SK-N-SH treated with all-trans-retinoic acid at 6 μM for 48 hours (cell line): ENCODE measurements around the gene TJP3.

Source experiments
- ATAC-seq: fragments of 200-7000 bp; cut with Tn5 transposase; 3 replicates; pipeline ENCODE4 v1.9.1; 2020; ENCODE audit warnings: mild to moderate bottlenecking, moderate library complexity
- ARNTL ChIP-seq: fragments of 450-650 bp; formaldehyde crosslinking; IDR thresholded peaks from 2 replicates; pipeline ENCODE4 v1.5.0; 2020; ENCODE audit warnings: low read depth, mild to moderate bottlenecking, moderate library complexity, borderline replicate concordance
- BACH2 ChIP-seq: fragments of 250-450 bp; sonication (Bioruptor Pico); IDR thresholded peaks from 2 replicates; pipeline ENCODE4 v1.9.0; 2021; ENCODE audit warnings: mild to moderate bottlenecking, borderline replicate concordance
- CSDC2 ChIP-seq: fragments of 250-450 bp; sonication (Bioruptor Pico); IDR thresholded peaks from 2 replicates; pipeline ENCODE4 v1.5.0; 2020; ENCODE audit warnings: mild to moderate bottlenecking, moderate library complexity
- CSRNP3 ChIP-seq: fragments of 250-450 bp; sonication (Bioruptor Pico); IDR thresholded peaks from 2 replicates; pipeline ENCODE4 v1.5.1; 2021; ENCODE audit warnings: mild to moderate bottlenecking, moderate library complexity
- ESRRG ChIP-seq: fragments of 250-450 bp; sonication (Bioruptor Pico); IDR thresholded peaks from 2 replicates; pipeline ENCODE4 v1.6.1; 2021; ENCODE audit warnings: mild to moderate bottlenecking
- GLIS3 ChIP-seq: fragments of 250-450 bp; sonication (Bioruptor Pico); IDR thresholded peaks from 2 replicates; pipeline ENCODE4 v1.5.0; 2020; ENCODE audit warnings: mild to moderate bottlenecking, moderate library complexity
- ISL1 ChIP-seq: fragments of 250-450 bp; sonication (Bioruptor Pico); IDR thresholded peaks from 2 replicates; pipeline ENCODE4 v2.1.2; 2022; ENCODE audit warnings: mild to moderate bottlenecking, moderate library complexity
- OSR1 ChIP-seq: fragments of 250-450 bp; sonication (Bioruptor Pico); IDR thresholded peaks from 2 replicates; pipeline ENCODE4 v1.8.0; 2022; ENCODE audit warnings: moderate library complexity, mild to moderate bottlenecking, inconsistent platforms
- POU6F1 ChIP-seq: fragments of 250-450 bp; sonication (Bioruptor Pico); IDR thresholded peaks from 2 replicates; pipeline ENCODE4 v1.8.0; 2021; ENCODE audit warnings: low read depth, mild to moderate bottlenecking, moderate library complexity, borderline replicate concordance
- PPARA ChIP-seq: fragments of 250-450 bp; sonication (Bioruptor Pico); IDR thresholded peaks from 2 replicates; pipeline ENCODE4 v1.5.0; 2020; ENCODE audit warnings: mild to moderate bottlenecking, borderline replicate concordance
- RARB ChIP-seq: fragments of 250-450 bp; sonication (Bioruptor Pico); IDR thresholded peaks from 2 replicates; pipeline ENCODE4 v1.8.0; 2021; ENCODE audit warnings: mild to moderate bottlenecking, moderate library complexity
- SNAI2 ChIP-seq: fragments of 250-450 bp; sonication (Bioruptor Pico); IDR thresholded peaks from 2 replicates; pipeline ENCODE4 v1.5.0; 2020; ENCODE audit warnings: mild to moderate bottlenecking, moderate library complexity
- TCF4 ChIP-seq: fragments of 250-450 bp; sonication (Bioruptor Pico); IDR thresholded peaks from 2 replicates; pipeline ENCODE4 v1.8.0; 2021; ENCODE audit warnings: mild to moderate bottlenecking, moderate library complexity, borderline replicate concordance
- TOX ChIP-seq: fragments of 250-450 bp; sonication (Bioruptor Pico); IDR thresholded peaks from 2 replicates; pipeline ENCODE4 v1.8.0; 2021; ENCODE audit warnings: mild to moderate bottlenecking, moderate library complexity, borderline replicate concordance
- ZFP3 ChIP-seq: fragments of 250-450 bp; sonication (Bioruptor Pico); IDR thresholded peaks from 2 replicates; pipeline ENCODE4 v1.5.0; 2020; ENCODE audit warnings: mild to moderate bottlenecking, moderate library complexity
- ZFP30 ChIP-seq: fragments of 450-650 bp; formaldehyde crosslinking; IDR thresholded peaks from 2 replicates; pipeline ENCODE4 v1.5.0; 2022; ENCODE audit warnings: mild to moderate bottlenecking, moderate library complexity
- ZNF565 ChIP-seq: fragments of 450-650 bp; formaldehyde crosslinking; conservative IDR thresholded peaks from 2 replicates; pipeline ENCODE4 v1.5.0; 2020; ENCODE audit warnings: low read depth, mild to moderate bottlenecking, moderate library complexity
- ZNF70 ChIP-seq: fragments of 450-650 bp; formaldehyde crosslinking; IDR thresholded peaks from 2 replicates; pipeline ENCODE4 v1.5.0; 2020; ENCODE audit warnings: mild to moderate bottlenecking, moderate library complexity
- ZNF8 ChIP-seq: fragments of 450-650 bp; formaldehyde crosslinking; IDR thresholded peaks from 2 replicates; pipeline ENCODE4 v1.5.0; 2020; ENCODE audit warnings: mild to moderate bottlenecking, moderate library complexity
- TF ChIP-seq, protein P1 (sequence below): fragments of 250-450 bp; sonication (Bioruptor Pico); IDR thresholded peaks from 2 replicates; pipeline ENCODE4 v1.5.1; 2020; ENCODE audit warnings: low read depth, mild to moderate bottlenecking, moderate library complexity
- TF ChIP-seq, protein P2 (sequence below): fragments of 250-450 bp; sonication (Bioruptor Pico); IDR thresholded peaks from 2 replicates; pipeline ENCODE4 v1.5.0; 2020; ENCODE audit warnings: mild to moderate bottlenecking, moderate library complexity
- TF ChIP-seq, protein P3 (sequence below): fragments of 250-450 bp; sonication (Bioruptor Pico); IDR thresholded peaks from 2 replicates; pipeline ENCODE4 v1.8.0; 2020; ENCODE audit warnings: mild to moderate bottlenecking, moderate library complexity, borderline replicate concordance

Gene TJP3

GRCh38 chr19:3659746-3660112 is 48.5 kb upstream of the TJP3 start:
- TF ChIP-seq PPARA (CRISPR knock-in tag) (no peak), CSDC2 (CRISPR knock-in tag) (no peak), TOX (CRISPR knock-in tag) (no peak), ZFP30 (CRISPR knock-in tag) (no peak), RARB (CRISPR knock-in tag) (no peak), OSR1 (no peak)
- TF ChIP-seq, protein P1, sequence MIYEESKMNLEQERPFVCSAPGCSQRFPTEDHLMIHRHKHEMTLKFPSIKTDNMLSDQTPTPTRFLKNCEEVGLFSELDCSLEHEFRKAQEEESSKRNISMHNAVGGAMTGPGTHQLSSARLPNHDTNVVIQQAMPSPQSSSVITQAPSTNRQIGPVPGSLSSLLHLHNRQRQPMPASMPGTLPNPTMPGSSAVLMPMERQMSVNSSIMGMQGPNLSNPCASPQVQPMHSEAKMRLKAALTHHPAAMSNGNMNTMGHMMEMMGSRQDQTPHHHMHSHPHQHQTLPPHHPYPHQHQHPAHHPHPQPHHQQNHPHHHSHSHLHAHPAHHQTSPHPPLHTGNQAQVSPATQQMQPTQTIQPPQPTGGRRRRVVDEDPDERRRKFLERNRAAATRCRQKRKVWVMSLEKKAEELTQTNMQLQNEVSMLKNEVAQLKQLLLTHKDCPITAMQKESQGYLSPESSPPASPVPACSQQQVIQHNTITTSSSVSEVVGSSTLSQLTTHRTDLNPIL: no peak
- ATAC-seq: no peak

- no peak for ATAC-seq
Observed at GRCh38 chr19:3660493-3661219, 47.5 kb upstream of the TJP3 start.

DNA sequence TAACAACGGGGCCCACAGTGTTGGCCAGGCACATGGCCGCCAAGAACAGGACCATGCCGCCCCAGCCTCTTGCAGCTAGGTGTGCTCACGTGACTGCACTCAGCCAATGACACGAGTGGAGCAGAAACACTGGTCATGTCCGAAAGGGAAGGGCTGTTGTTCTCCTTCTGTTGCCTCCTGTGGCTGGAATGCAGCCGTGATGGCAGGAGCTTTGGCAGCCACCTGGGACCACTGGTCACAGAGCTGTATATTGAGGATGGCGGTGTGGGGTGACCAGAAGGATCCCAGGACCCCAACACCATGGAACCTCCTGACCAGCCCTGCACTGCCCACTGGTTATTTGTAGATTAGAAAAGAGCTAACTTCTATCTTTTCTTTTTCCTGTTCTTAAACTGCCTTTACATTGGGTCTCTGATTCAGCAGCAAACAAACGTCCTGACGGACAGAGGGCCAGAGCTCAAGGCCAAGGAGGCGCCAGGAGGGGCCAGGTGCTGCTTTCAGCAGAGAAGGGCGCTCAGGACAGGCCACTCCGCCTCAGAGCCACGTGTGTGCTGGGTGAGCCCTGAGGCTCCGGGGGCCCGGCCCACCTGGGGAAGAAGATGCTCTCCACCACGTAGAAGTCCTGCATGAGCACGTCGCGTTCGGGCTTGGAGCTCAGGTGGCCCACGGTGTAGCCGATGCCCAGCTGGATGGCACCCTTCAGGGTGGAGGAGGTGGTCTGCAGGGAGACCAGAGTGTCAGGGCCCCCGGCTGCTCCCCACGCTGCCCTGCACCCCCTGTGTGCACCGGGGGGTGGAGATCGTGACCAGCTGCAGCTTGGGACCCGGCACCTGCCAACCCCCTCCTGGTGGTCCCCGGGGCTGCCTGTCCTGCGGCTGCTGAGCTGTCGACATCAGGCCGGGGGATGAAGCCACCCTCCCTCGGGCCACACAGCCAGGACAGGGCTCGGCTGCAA is 46.6 kb upstream of the TJP3 start:
- no peak for ATAC-seq
- TF ChIP-seq RARB (CRISPR knock-in tag): no peak
- no peak for TF ChIP-seq BACH2 (CRISPR knock-in tag)

More at GRCh38 chr19:3660493-3661219, 47.5 kb upstream of the TJP3 start:
- no peak for TF ChIP-seq ZNF70 (CRISPR knock-in tag)
- no peak for TF ChIP-seq ARNTL (CRISPR knock-in tag)
- no peak for TF ChIP-seq GLIS3 (CRISPR knock-in tag)
- no peak for TF ChIP-seq ZFP3 (CRISPR knock-in tag)
- no peak for TF ChIP-seq TCF4 (CRISPR knock-in tag)
- no peak for TF ChIP-seq SNAI2
- TF ChIP-seq ZFP30 (CRISPR knock-in tag): no peak
- no peak for TF ChIP-seq RARB (CRISPR knock-in tag)
- no peak for TF ChIP-seq ISL1 (CRISPR knock-in tag)
- no peak for TF ChIP-seq CSDC2 (CRISPR knock-in tag)
- TF ChIP-seq, protein P1: no peak

DNA sequence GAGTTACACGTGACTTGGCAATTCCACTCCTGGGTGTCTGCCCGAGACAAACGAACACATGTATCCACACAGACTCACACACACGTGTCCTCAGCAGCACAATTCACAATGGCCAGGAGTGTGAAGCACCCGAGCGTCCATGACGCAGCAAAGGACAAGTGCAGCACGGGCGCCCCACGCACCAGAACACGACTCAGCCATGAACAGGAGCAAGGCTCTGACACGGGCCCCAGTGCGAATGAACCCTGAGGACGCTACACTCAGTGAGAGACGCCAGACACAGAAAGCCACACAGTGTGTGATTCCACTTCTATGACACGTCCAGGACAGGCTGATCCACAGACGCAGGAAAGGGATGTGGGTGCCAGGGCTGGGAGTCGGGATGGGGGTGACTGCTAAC is 44.3 kb upstream of the TJP3 start:
- TF ChIP-seq CSDC2 (CRISPR knock-in tag) (no peak), POU6F1 (no peak), ISL1 (CRISPR knock-in tag) (no peak), ESRRG (CRISPR knock-in tag) (no peak), TCF4 (CRISPR knock-in tag) (no peak), RARB (CRISPR knock-in tag) (no peak), SNAI2 (no peak), ZNF8 (CRISPR knock-in tag) (no peak), ZNF565 (CRISPR knock-in tag) (no peak), CSRNP3 (CRISPR knock-in tag) (no peak), ZFP30 (CRISPR knock-in tag) (no peak)
- TF ChIP-seq, protein P2, sequence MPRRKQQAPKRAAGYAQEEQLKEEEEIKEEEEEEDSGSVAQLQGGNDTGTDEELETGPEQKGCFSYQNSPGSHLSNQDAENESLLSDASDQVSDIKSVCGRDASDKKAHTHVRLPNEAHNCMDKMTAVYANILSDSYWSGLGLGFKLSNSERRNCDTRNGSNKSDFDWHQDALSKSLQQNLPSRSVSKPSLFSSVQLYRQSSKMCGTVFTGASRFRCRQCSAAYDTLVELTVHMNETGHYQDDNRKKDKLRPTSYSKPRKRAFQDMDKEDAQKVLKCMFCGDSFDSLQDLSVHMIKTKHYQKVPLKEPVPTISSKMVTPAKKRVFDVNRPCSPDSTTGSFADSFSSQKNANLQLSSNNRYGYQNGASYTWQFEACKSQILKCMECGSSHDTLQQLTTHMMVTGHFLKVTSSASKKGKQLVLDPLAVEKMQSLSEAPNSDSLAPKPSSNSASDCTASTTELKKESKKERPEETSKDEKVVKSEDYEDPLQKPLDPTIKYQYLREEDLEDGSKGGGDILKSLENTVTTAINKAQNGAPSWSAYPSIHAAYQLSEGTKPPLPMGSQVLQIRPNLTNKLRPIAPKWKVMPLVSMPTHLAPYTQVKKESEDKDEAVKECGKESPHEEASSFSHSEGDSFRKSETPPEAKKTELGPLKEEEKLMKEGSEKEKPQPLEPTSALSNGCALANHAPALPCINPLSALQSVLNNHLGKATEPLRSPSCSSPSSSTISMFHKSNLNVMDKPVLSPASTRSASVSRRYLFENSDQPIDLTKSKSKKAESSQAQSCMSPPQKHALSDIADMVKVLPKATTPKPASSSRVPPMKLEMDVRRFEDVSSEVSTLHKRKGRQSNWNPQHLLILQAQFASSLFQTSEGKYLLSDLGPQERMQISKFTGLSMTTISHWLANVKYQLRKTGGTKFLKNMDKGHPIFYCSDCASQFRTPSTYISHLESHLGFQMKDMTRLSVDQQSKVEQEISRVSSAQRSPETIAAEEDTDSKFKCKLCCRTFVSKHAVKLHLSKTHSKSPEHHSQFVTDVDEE: no peak
- TF ChIP-seq, protein P3, sequence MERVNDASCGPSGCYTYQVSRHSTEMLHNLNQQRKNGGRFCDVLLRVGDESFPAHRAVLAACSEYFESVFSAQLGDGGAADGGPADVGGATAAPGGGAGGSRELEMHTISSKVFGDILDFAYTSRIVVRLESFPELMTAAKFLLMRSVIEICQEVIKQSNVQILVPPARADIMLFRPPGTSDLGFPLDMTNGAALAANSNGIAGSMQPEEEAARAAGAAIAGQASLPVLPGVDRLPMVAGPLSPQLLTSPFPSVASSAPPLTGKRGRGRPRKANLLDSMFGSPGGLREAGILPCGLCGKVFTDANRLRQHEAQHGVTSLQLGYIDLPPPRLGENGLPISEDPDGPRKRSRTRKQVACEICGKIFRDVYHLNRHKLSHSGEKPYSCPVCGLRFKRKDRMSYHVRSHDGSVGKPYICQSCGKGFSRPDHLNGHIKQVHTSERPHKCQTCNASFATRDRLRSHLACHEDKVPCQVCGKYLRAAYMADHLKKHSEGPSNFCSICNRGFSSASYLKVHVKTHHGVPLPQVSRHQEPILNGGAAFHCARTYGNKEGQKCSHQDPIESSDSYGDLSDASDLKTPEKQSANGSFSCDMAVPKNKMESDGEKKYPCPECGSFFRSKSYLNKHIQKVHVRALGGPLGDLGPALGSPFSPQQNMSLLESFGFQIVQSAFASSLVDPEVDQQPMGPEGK: no peak
- no peak for ATAC-seq
